ENCODE results near the gene TBC1D4.

Gene TBC1D4

DNA sequence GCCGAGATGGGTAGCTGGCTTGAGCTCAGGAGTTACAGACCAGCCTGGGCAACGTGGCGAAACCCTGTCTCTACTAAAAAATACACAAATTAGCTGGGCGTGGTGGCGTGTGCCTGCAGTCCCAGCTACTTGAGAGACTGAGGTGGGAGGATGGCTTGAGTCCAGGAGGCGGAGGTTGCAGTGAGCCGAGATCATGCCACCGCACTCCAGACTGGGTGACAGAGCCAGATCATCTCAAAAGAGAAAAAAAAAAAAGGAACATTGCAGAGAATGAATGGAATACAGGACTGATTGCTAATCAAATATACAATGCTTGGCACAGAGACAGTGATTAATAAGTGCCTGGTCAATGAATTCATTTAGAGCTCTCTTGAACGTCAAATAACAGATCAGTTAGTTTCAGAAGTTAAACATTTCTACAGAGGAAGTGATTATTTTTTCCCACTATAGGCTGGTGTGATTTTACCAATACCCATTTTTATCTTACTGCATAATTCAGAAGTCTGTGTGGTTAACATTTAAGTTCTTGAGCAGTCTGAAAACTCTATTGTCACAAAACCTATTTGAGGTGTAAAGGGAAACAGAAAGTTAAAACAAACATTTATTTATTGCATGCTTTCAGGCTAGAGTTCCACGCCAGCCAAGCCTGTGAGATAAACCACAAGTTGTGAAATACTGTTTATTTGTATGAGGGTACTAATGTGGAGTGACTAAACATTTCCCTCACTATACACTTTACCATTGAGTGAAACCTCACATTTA is 7.7 kb upstream of the TBC1D4 start:
- CTCF ChIA-PET = interaction anchor here (0.6 to 0.7 kb wide), 4 partner anchors 91 to 886 kb away, joined by 3 to 5 read pairs (median 4); no protein-coding TSS in a partner anchor
- no peak for TF ChIP-seq FOXM1 (IDR thresholded peaks at IDR 0.05; ENCODE audit: borderline replicate concordance)
- TF ChIP-seq, protein P1, sequence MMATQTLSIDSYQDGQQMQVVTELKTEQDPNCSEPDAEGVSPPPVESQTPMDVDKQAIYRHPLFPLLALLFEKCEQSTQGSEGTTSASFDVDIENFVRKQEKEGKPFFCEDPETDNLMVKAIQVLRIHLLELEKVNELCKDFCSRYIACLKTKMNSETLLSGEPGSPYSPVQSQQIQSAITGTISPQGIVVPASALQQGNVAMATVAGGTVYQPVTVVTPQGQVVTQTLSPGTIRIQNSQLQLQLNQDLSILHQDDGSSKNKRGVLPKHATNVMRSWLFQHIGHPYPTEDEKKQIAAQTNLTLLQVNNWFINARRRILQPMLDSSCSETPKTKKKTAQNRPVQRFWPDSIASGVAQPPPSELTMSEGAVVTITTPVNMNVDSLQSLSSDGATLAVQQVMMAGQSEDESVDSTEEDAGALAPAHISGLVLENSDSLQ (IDR thresholded peaks at IDR 0.05) = 0 out of 2 replicates have a peak, but pooled peaks have one; percentile 29
- DNase-seq (ENCODE audit: extremely low spot score) = no peak
- POLR2A ChIA-PET = interaction anchor here (0.6 kb wide), 1 partner anchor 1840 kb away, joined by 3 read pairs; no protein-coding TSS in a partner anchor

DNA sequence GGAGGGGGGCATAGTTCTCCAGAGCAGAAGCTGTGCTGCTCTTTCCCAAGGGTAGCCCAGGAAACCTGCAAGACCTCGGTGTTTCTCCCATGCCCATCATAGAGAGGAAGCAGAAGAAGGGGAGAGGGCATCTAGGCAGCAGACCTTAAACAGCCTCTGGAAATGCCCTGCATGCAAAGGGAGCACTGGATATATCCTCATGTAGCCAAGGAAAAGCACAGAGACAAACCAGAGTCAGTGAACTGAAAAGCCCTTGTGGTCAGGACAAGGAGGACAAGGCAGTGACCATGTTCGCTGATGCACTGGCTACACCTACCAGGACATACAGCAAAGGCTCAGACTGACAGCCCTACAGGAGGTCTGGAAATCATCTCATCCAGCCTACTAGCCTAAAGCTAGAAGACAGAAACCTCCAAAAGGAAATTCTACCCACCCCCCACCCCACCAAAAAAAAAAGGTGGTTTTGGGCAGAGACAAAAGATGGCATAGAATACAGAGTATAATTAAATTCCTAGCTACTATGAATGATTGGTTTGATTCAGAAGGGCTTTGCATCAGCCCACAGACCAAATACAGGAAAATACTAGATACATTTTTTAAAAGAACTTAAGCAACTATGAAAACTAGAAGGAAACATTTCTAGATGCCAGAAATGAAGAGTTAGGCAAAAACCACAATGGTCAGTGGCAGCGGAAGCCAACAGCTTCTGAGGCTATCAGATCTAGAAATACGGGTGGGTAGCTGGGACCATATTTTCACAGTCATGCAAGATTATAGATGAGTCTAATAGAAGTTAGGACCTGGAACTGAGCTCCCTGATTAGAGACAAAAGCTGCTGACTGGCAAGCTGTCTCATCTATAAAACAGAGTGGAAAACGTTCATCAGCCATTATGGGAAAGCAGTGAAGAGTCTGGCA is 4.4 kb upstream of the TBC1D4 start:
- no peak for DNase-seq (ENCODE audit: extremely low spot score)
- TF ChIP-seq FOXA1 (IDR thresholded peaks at IDR 0.05) (no peak), ZNF384 (IDR thresholded peaks at IDR 0.05) (no peak), FOXM1 (IDR thresholded peaks at IDR 0.05; ENCODE audit: borderline replicate concordance) (no peak), LEF1 (IDR thresholded peaks at IDR 0.05; ENCODE audit: borderline replicate concordance) (no peak), FOXK2 (IDR thresholded peaks at IDR 0.05) (no peak), CTBP1 (IDR thresholded peaks at IDR 0.05; ENCODE audit: borderline replicate concordance) (no peak), L3MBTL2 (conservative IDR thresholded peaks at IDR 0.05) (no peak), ELF4 (IDR thresholded peaks at IDR 0.05) (no peak)
- TF ChIP-seq, protein P1 (IDR thresholded peaks at IDR 0.05) = no peak
- ChIA-PET POLR2A (no interaction called here), CTCF (interaction anchor here (0.6 to 1.6 kb wide), 8 partner anchors 9 to 114 kb away, joined by 3 to 9 read pairs (median 3); no protein-coding TSS in a partner anchor)

- POLR2A ChIA-PET = no interaction called here
- no peak for TF ChIP-seq HDGF (IDR thresholded peaks at IDR 0.05; ENCODE audit: borderline replicate concordance)
- no peak for TF ChIP-seq ELF4 (IDR thresholded peaks at IDR 0.05)
- TF ChIP-seq, protein P1 (IDR thresholded peaks at IDR 0.05) = no peak
- no peak for TF ChIP-seq TARDBP (IDR thresholded peaks at IDR 0.05)
- no peak for TF ChIP-seq ZNF384 (IDR thresholded peaks at IDR 0.05)
- CTCF ChIA-PET = interaction anchor here (0.6 to 1.3 kb wide), 5 partner anchors 21 to 113 kb away, joined by 3 to 6 read pairs (median 3); no protein-coding TSS in a partner anchor
- no peak for DNase-seq (ENCODE audit: extremely low spot score)
Measured at GRCh38 chr13:75485286-75486062, 3.5 kb upstream of the TBC1D4 start.

DNA sequence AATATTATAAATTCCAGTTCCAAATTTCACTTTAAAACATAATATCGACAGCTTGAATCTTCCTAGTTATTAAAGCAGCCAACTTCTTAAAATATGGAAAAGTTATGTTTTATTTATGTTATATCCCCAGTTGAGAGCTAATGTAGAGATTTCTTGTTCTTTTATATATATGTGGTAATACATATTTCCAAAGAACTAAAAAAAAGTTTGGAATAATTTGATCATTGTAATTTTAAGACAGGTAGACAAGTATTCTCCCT is 781 bp upstream of the TBC1D4 start:
- CTCF ChIA-PET = interaction anchor here (0.8 to 2.2 kb wide), 18 partner anchors 10 to 187 kb away, joined by 3 to 34 read pairs (median 6); partner anchors contain the start of gene COMMD6
- TF ChIP-seq FOXK2 (IDR thresholded peaks at IDR 0.05) (no peak), SP1 (IDR thresholded peaks at IDR 0.05) (no peak), LEF1 (IDR thresholded peaks at IDR 0.05; ENCODE audit: borderline replicate concordance) (no peak), FOXM1 (IDR thresholded peaks at IDR 0.05; ENCODE audit: borderline replicate concordance) (no peak)
- POLR2A ChIA-PET = interaction anchor here (0.8 to 2.2 kb wide), 9 partner anchors 14 to 110 kb away, joined by 4 to 15 read pairs (median 6); partner anchors contain the start of gene UCHL3
- no peak for DNase-seq (ENCODE audit: extremely low spot score)

DNA sequence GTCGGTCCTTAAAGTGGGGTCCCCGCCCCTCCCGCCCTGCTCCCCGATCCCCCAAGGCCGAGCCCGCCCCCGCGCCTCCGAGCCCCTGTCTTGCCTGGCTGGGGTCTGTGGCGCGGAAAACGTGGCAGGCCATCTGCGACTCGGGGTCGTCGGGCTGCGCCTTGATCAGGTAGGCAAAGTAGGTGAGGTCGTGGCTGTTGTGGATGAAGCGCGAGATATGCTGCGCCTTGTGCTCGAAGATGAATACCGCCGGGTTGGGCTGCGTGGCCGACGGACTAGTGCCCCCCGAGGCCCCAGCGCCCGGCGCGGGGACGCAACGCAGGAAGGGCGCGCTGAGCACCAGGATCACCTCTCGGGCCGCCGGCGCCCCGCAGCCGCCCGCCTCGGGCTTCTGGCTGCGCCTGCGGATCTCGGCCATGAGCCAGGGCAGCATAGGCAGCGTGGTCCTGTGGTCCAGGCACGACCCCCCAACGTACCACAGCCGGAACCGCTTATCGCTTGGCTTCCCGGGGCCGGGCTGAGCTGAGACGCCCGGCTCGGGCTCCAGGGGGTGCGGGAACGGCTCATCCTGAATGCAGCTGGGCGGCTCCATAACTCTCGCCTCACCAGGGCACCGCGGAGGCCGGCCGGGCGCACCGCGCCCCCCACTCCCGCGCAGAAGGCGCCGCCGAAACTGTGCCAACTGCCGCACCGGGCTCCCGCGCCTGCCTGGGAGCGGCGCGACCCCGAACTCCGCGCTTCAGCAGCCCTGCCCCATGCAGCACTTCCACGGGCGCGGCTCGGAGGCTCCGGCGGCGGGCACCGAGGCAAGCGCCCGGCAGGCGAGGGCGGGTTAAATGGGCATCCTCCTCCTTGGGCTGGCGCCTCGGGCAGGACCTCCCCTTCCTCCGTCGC is 546 bp downstream of the TBC1D4 start:
- ChIA-PET CTCF (interaction anchor here (0.6 to 2.2 kb wide), 19 partner anchors 12 to 145 kb away, joined by 3 to 34 read pairs (median 5); no protein-coding TSS in a partner anchor), POLR2A (interaction anchor here (0.6 to 2.2 kb wide), 17 partner anchors 11 to 132 kb away, joined by 3 to 15 read pairs (median 5); partner anchors contain the start of genes COMMD6 and UCHL3)
- peak; percentile 72 for DNase-seq (ENCODE audit: extremely low spot score)
- TF ChIP-seq FOXA1 (IDR thresholded peaks at IDR 0.05) (no peak), ARNT (IDR thresholded peaks at IDR 0.05) (no peak), CTBP1 (IDR thresholded peaks at IDR 0.05; ENCODE audit: borderline replicate concordance) (no peak; the same call in 1 of the 2 replicates), NFRKB (IDR thresholded peaks at IDR 0.05) (no peak), L3MBTL2 (conservative IDR thresholded peaks at IDR 0.05) (peak; percentile 84)

Measured in HEK293T (cell line).